ENCODE results near the gene EGFL7. TPM values are rescaled to one million over a fixed set of nuclear protein-coding genes. Genes with fewer than 3 reads are reported as not detected.

The EGFL7 gene
- total and polyA plus RNA-seq, 9 donors, result 0.18 to 113 (median 43.4) TPM

DNA sequence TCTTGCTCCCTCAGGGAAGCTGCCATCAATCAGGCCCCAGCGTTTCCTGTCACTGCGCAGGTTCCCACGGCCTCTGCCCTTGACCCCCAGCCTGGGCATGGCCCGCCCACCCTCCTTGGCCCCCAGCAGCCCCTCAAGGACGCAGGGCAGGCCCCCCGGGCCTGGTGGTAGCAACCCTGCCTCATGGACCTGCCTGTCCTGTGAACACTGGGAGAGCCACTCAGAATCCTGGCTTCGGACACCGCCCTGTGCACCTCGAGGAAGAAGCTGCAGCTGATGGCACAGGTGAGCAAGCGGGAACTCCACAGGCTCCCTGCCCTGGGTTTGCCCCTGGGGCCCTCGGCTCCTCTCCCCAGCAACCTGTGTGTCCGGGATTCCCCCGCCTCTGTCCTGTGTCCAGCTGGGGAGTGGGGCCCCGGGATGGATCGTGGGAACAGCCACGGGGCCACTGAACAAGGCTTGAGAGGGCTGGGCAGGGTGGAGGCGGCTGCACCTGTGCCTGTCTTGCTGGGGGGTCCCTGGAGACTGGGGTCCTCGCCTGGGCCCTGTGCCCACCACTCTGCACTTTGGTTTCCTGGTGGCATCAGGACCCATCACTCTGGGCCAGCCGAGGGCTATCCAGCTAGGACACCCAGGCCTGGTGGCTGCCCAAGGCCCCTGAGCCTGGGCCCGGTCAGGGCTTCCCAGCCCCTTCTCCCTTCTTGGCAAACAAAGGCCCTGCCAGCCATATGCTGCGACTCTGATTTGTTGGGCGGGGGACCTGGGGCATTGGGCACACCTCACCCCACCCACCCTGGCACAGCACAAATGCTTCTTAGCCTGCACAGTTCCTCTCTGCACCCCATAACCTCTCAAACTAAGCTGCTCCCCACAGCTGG, 33.5 kb upstream of the EGFL7 start:
- TF ChIP-seq POLR2A (IDR thresholded peaks at IDR 0.05) (no peak), EP300 (IDR thresholded peaks at IDR 0.05) (no peak)
- TF ChIP-seq, protein P1, sequence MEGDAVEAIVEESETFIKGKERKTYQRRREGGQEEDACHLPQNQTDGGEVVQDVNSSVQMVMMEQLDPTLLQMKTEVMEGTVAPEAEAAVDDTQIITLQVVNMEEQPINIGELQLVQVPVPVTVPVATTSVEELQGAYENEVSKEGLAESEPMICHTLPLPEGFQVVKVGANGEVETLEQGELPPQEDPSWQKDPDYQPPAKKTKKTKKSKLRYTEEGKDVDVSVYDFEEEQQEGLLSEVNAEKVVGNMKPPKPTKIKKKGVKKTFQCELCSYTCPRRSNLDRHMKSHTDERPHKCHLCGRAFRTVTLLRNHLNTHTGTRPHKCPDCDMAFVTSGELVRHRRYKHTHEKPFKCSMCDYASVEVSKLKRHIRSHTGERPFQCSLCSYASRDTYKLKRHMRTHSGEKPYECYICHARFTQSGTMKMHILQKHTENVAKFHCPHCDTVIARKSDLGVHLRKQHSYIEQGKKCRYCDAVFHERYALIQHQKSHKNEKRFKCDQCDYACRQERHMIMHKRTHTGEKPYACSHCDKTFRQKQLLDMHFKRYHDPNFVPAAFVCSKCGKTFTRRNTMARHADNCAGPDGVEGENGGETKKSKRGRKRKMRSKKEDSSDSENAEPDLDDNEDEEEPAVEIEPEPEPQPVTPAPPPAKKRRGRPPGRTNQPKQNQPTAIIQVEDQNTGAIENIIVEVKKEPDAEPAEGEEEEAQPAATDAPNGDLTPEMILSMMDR (IDR thresholded peaks at IDR 0.05), result no peak
- H3K9me3 ChIP-seq, result no peaks in the 10 kb centered on the region
- no peak for DNase-seq
- no peaks in the 10 kb centered on the region for H3K27me3 ChIP-seq
- intact Hi-C loops (cut with DNase I), result loop anchor here in 1 of 4 donors (2.0 kb wide), 1 partner anchor 140 kb away; no protein-coding TSS in a partner anchor
- peaks cover 4% of the 10 kb centered on the region for H3K4me1 ChIP-seq (ENCODE audit: insufficient read depth)
- no peaks in the 10 kb centered on the region for H3K36me3 ChIP-seq
- WGBS, 3 donors, result 68 to 76% (median 74%) methylated on average over 20 to 22 of the region's 22 CpGs
- no peak overlapping the region for H3K27ac ChIP-seq
- H3K4me3 ChIP-seq, result no peak overlapping the region

- intact Hi-C loops (cut with DNase I), result loop anchor here in 2 of 4 donors (2.0 kb wide), 1 partner anchor 141 kb away; no protein-coding TSS in a partner anchor
- WGBS, 3 donors, result 31 to 36% (median 32%) methylated on average over 19 of the region's 19 CpGs
- H3K4me1 ChIP-seq (ENCODE audit: insufficient read depth), result peaks cover 4% of the 10 kb centered on the region
- no peak for TF ChIP-seq POLR2A (IDR thresholded peaks at IDR 0.05)
- no peak for TF ChIP-seq EP300 (IDR thresholded peaks at IDR 0.05)
- TF ChIP-seq, protein P1 (IDR thresholded peaks at IDR 0.05), result peak in 1 of 3 donors; percentile 25
- DNase-seq, result peak in 2 of 5 donors; percentile 57
- no peaks in the 10 kb centered on the region for H3K9me3 ChIP-seq
- H3K27me3 ChIP-seq, result no peaks in the 10 kb centered on the region
- no peak overlapping the region for H3K4me3 ChIP-seq
- no peaks in the 10 kb centered on the region for H3K36me3 ChIP-seq
- no peak overlapping the region for H3K27ac ChIP-seq
Measured at GRCh38 chr9:136629879-136630661, 32.6 kb upstream of the EGFL7 start.

DNA sequence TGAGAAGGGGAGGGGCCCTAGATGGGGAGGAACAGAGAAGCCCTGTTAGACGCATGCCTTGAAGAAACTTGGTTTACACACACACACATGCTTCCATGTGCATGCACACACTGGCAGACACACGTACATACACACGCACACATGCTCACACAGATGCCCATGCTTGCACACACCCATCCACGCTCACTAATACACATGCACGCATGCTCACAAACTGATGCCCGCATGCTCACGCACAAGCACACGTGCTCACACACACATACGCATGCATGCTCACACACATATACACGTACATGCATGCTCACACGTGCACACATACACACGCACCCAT, 32.1 kb upstream of the EGFL7 start:
- TF ChIP-seq EP300 (IDR thresholded peaks at IDR 0.05) (no peak), POLR2A (IDR thresholded peaks at IDR 0.05) (no peak)
- TF ChIP-seq, protein P1 (IDR thresholded peaks at IDR 0.05), result no peak
- Histone ChIP-seq H3K27ac (no peak overlapping the region), H3K4me3 (no peak overlapping the region), H3K4me1 (ENCODE audit: insufficient read depth) (peaks cover 1% of the 10 kb centered on the region), H3K36me3 (no peaks in the 10 kb centered on the region), H3K9me3 (no peaks in the 10 kb centered on the region), H3K27me3 (no peaks in the 10 kb centered on the region)
- intact Hi-C loops (cut with DNase I), result loop anchor here in 1 of 4 donors (2.0 kb wide), 1 partner anchor 142 kb away; no protein-coding TSS in a partner anchor
- no peak for DNase-seq
- 63 to 65% (median 65%) methylated on average over 12 of the region's 12 CpGs for WGBS, 3 donors

Measured in ovary (tissue), 9 donors.